NT2/D1 (cell line): ENCODE results near the gene PXMP2.

Source experiments
- SUZ12 ChIP-seq: IDR thresholded peaks from 2 replicates; pipeline ENCODE4 v1.6.1; 2011; ENCODE audit not compliant: insufficient read length, insufficient read depth; ENCODE audit errors: extremely low read depth
- YY1 ChIP-seq: IDR thresholded peaks from 2 replicates; pipeline ENCODE4 v1.6.1; 2011; ENCODE audit not compliant: insufficient read length, insufficient read depth
- ZNF274 ChIP-seq: IDR thresholded peaks from 2 replicates; pipeline ENCODE4 v1.6.1; 2011; ENCODE audit warnings: mild to moderate bottlenecking, low read depth, low read length

GRCh38 chr12:132740313-132740646 lies 52.9 kb downstream of the PXMP2 start:
- TF ChIP-seq ZNF274 (no peak), YY1 (no peak), SUZ12 (no peak)
